Tibial nerve (tissue), 4 donors: ENCODE measurements around the gene ABCA4. TPM values are rescaled to one million over a fixed set of nuclear protein-coding genes. Genes with fewer than 3 reads are reported as not detected.
"Not testable (repeated sequence)": the region's sequence is repeated elsewhere in the genome, so short reads cannot be mapped to it uniquely, and the experiment has no call there.

Experiments
- DNase-seq, 2 donors: peaks; one replicate each; pipeline ENCODE4 v3.0.0-alpha.2; 2019; ENCODE audit warnings: low spot score in 2 of 2
- H3K27ac ChIP-seq, 4 donors: fragments of 200-600 bp; sonication (generic) in 3 of 4; one replicate each; pipeline ENCODE4 v1.5.1; 2017 to 2019; ENCODE audit warnings: mild to moderate bottlenecking in 1 of 4
- H3K27me3 ChIP-seq, 2 donors: fragments of 200-600 bp; sonication (generic) in 1 of 2; one replicate each; pipeline versions ENCODE4 v1.5.1 to v1.6.0; 2017 to 2019
- H3K36me3 ChIP-seq, 3 donors: fragments of 200-600 bp; sonication (generic); one replicate each; pipeline ENCODE4 v1.5.1; 2018 to 2019
- H3K4me1 ChIP-seq, 4 donors: fragments of 200-600 bp; sonication (generic) in 3 of 4; one replicate each; pipeline ENCODE4 v1.5.1; 2017 to 2019
- H3K4me3 ChIP-seq, 4 donors: fragments of 200-600 bp; sonication (generic) in 3 of 4; one replicate each; pipeline ENCODE4 v1.5.1; 2017 to 2019; ENCODE audit warnings: mild to moderate bottlenecking in 1 of 4, moderate library complexity in 1 of 4
- H3K9me3 ChIP-seq, 4 donors: fragments of 200-600 bp; sonication (generic) in 3 of 4; one replicate each; pipeline ENCODE4 v1.5.1; 2017 to 2019
- EP300 ChIP-seq, 2 donors: sonication (generic); formaldehyde crosslinking; IDR thresholded peaks; one replicate each; pipeline ENCODE4 v1.6.1; 2017; ENCODE audit warnings: antibody characterized with exemption in 2 of 2, mild to moderate bottlenecking in 1 of 2
- POLR2A ChIP-seq, 2 donors: fragments of 450-650 bp; IDR thresholded peaks; one replicate each; pipeline ENCODE4 v1.6.1; 2017; ENCODE audit warnings: antibody characterized with exemption in 2 of 2, mild to moderate bottlenecking in 2 of 2, moderate library complexity in 2 of 2
- WGBS, 2 donors: methylation state at CpG; one replicate each; pipeline ENCODE4 v1.1.5; 2018; 5-methylcytosine and 5-hydroxymethylcytosine counted together
- total RNA-seq, 4 donors: library from RNA; depleted of rRNA; stranded (reverse); fragments of >200 nt; gene quantifications; one replicate each; pipeline ENCODE4 v1.1.0, GENCODE V29; 2016
- TF ChIP-seq, protein P1 (sequence below), 5 experiments: fragments of 200-600 bp in 3 of 5; fragments of 450-650 bp in 2 of 5; sonication (generic) in 3 of 5; IDR thresholded peaks; one replicate each; pipeline ENCODE4 v1.5.1; 2016 to 2019; ENCODE audit warnings: antibody characterized with exemption in 5 of 5, mild to moderate bottlenecking in 3 of 5, moderate library complexity in 2 of 5

Gene ABCA4
- total RNA-seq, result under 1 TPM in 2 of 4 donors, not detected in 2; 0.20 to 0.21 TPM

- H3K27ac ChIP-seq, result no peak within 1 kb of the TSS
- DNase-seq, result no peak
- no peaks in the 10 kb centered on the region for H3K27me3 ChIP-seq
- peaks cover 0 to 23% (median 0%) of the 10 kb centered on the region in 4 donors for H3K4me1 ChIP-seq
- H3K9me3 ChIP-seq, result no peaks in the 10 kb centered on the region
- H3K36me3 ChIP-seq, result no peaks in the 10 kb centered on the region
- no peak for TF ChIP-seq POLR2A (IDR thresholded peaks at IDR 0.05)
- TF ChIP-seq, protein P1, sequence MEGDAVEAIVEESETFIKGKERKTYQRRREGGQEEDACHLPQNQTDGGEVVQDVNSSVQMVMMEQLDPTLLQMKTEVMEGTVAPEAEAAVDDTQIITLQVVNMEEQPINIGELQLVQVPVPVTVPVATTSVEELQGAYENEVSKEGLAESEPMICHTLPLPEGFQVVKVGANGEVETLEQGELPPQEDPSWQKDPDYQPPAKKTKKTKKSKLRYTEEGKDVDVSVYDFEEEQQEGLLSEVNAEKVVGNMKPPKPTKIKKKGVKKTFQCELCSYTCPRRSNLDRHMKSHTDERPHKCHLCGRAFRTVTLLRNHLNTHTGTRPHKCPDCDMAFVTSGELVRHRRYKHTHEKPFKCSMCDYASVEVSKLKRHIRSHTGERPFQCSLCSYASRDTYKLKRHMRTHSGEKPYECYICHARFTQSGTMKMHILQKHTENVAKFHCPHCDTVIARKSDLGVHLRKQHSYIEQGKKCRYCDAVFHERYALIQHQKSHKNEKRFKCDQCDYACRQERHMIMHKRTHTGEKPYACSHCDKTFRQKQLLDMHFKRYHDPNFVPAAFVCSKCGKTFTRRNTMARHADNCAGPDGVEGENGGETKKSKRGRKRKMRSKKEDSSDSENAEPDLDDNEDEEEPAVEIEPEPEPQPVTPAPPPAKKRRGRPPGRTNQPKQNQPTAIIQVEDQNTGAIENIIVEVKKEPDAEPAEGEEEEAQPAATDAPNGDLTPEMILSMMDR (IDR thresholded peaks at IDR 0.05), result no peak
- no peak for TF ChIP-seq EP300 (IDR thresholded peaks at IDR 0.05)
- no peak within 1 kb of the TSS for H3K4me3 ChIP-seq
- WGBS, 2 donors, result 95 to 97% methylated on average over 9 of the region's 9 CpGs
Measured at GRCh38 chr1:94120991-94121390, at the start of gene ABCA4. TSS of gene ABCA4 (minus strand) at chr1:94121148. CDS start at chr1:94121045, 103 bp downstream.

DNA sequence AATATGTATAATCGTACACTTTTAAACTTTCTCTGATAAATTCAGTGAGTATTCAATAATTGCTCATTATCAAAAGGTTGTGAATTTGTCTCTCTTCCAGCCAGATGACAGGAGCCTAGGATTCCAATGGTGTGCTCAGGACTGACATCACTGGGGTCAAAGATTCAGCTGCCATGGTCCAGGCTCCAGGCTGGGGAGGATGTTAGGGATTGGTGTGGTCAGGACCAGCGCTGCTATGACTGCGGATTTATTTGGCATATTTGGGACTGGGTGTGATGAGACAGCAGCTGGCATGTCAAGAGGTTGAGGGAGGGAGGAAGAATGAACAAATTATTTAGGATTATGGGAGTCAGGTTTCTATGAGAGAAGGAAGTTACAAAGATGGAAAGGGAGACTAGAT is 48.2 kb upstream of the ABCA4 start:
- DNase-seq, result no peak
- Histone ChIP-seq H3K36me3 (peaks cover 0 to 20% (median 0%) of the 10 kb centered on the region in 3 donors), H3K4me1 (no peaks in the 10 kb centered on the region), H3K27ac (no peak overlapping the region), H3K27me3 (no peaks in the 10 kb centered on the region), H3K9me3 (peaks cover 0 to 9% (median 0%) of the 10 kb centered on the region in 4 donors), H3K4me3 (no peak overlapping the region)
- 90 to 91% methylated on average over 3 of the region's 3 CpGs for WGBS, 2 donors
- TF ChIP-seq, protein P1 (IDR thresholded peaks at IDR 0.05), result no peak
- no peak for TF ChIP-seq POLR2A (IDR thresholded peaks at IDR 0.05)

DNA sequence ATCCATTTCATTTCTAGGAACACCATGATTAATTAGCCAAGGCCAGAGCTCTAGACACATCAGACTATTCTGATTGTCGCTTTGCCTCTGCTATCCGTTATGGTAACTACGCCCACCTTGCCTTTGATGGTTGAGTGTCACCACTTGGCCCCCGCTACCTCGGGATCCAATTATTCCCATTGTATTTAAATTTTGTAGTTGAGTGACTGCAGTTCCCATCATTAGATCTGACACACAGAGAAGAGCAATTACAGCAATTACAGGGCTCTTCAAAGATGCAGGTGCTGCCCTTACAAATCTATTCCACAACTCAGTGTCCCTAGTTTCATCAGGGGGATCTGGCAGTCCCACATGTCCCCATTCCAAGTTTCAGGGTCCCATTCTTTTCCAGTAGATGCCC is 44.9 kb upstream of the ABCA4 start:
- WGBS, 2 donors, result 88 to 94% methylated on average over 5 of the region's 5 CpGs
- Histone ChIP-seq H3K27me3 (no peaks in the 10 kb centered on the region), H3K4me3 (no peak overlapping the region), H3K36me3 (no peaks in the 10 kb centered on the region), H3K9me3 (peaks cover 0 to 9% (median 0%) of the 10 kb centered on the region in 4 donors), H3K4me1 (no peaks in the 10 kb centered on the region), H3K27ac (no peak overlapping the region)
- TF ChIP-seq POLR2A (IDR thresholded peaks at IDR 0.05) (no peak), EP300 (IDR thresholded peaks at IDR 0.05) (no peak)
- TF ChIP-seq, protein P1 (IDR thresholded peaks at IDR 0.05), result no peak
- no peak for DNase-seq

DNA sequence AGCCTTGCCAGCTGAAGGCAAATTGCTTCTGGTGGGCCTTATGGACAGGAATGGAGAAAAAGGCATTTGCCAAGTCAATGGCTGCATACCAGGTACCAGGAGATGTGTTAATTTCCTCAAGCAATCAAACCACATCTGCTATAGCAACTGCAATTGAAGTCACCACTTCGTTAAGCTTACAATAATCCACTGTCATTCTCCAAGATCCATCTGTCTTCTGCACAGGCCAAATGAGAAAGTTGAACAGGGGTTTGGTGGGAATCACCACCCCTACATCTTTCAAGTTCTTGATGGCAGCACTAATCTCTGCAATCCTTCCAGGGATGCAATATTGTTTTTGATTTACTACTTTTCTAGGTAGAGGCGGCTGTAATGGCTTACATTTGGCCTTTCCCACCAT is 43.9 kb upstream of the ABCA4 start:
- not testable (repeated sequence) for H3K4me3 ChIP-seq, DNase-seq, H3K4me1 ChIP-seq, H3K27ac ChIP-seq, H3K27me3 ChIP-seq, H3K9me3 ChIP-seq, H3K36me3 ChIP-seq
- WGBS, 2 donors, result 81 to 84% methylated on average over 2 of the region's 2 CpGs

DNA sequence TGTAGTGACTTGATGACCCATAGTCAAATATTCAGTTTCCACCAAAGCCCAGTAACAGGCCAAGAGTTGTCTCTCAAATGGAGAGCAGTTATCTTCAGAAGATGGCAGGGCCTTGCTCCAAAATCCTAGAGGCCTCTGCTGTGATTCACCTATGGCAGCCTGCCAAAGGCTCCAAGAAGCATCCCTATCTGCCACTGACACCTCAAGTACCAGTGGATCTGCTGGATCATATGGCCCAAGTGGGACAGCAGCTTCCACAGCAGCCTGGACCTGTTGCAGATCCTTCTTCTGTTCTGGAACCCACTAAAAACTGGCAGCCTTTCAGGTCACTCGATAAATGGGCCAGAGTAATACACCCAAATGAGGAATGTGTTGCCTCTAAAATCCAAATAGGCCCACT is 43.2 kb upstream of the ABCA4 start:
- 67 to 82% methylated on average over 1 of the region's 1 CpG for WGBS, 2 donors
- not testable (repeated sequence) for DNase-seq, H3K27me3 ChIP-seq, H3K4me3 ChIP-seq, H3K9me3 ChIP-seq, H3K36me3 ChIP-seq, H3K27ac ChIP-seq, H3K4me1 ChIP-seq

DNA sequence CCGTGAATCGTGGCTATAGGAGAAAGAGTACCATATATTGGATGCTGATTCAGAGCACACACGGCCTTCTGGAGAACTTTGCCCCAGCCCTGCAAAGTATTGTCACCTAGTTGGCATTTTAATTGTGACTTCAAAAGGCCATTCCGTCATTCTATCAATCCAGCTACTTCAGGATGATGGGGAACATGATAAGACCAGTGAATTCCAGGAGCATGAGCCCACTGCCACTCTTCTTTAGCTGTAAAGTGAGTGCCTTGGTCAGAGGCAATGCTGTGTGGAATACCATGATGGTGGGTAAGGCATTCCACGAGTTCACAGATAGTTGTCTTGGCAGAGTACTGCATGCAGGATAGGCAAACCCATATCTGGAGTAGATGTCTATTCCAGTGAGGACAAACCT is 42.3 kb upstream of the ABCA4 start:
- H3K4me1 ChIP-seq, H3K4me3 ChIP-seq, DNase-seq, H3K27ac ChIP-seq, H3K27me3 ChIP-seq, H3K9me3 ChIP-seq, H3K36me3 ChIP-seq: not testable (repeated sequence)
- 91 to 93% methylated on average over 5 of the region's 5 CpGs for WGBS, 2 donors

DNA sequence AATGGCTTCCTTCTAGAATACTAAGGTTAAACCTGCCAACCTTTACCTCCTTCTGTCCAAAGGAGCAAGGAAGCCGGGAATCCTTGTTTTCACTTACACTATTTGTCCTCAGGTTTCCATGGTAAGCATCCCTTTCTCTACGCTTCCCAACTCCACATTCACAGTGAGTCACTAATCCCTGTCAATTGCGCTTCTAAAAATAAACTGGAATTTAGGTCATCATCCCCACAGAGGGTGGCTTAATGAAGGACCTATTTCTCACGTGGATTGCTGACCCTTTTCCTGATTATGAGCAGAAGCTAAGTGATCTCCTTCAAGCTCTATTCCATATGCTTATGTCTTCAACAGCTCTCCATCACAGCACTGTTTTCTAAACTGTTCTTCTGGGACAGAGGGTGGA is 39.9 kb upstream of the ABCA4 start:
- Histone ChIP-seq H3K4me3 (no peak overlapping the region), H3K4me1 (no peaks in the 10 kb centered on the region), H3K27me3 (no peaks in the 10 kb centered on the region), H3K27ac (no peak overlapping the region), H3K9me3 (peaks cover 0 to 4% (median 0%) of the 10 kb centered on the region in 4 donors), H3K36me3 (no peaks in the 10 kb centered on the region)
- TF ChIP-seq POLR2A (IDR thresholded peaks at IDR 0.05), result no peak
- TF ChIP-seq, protein P1 (IDR thresholded peaks at IDR 0.05), result no peak
- TF ChIP-seq EP300 (IDR thresholded peaks at IDR 0.05), result no peak
- DNase-seq, result no peak
- 53 to 59% methylated on average over 4 of the region's 4 CpGs for WGBS, 2 donors
